H1 (cell line): ENCODE results near the gene E2F1. TPM values are rescaled to one million over a fixed set of nuclear protein-coding genes. Genes with fewer than 3 reads are reported as not detected.

Experiments
- CTCF ChIA-PET: fragments of 300-600 bp; sonication (Branson Sonifier 250); formaldehyde crosslinking; loops from one replicate; lab custom pipeline; 2021; ENCODE audit not compliant: partially characterized antibody; lab: Charles Lee
- POLR2A ChIA-PET: fragments of 300-600 bp; sonication (Branson Sonifier 250); formaldehyde crosslinking; loops from one replicate; lab custom pipeline; 2021; ENCODE audit warnings: inconsistent platforms; ENCODE audit not compliant: partially characterized antibody; lab: Charles Lee
- DNase-seq, 2 experiments: peaks; one replicate each; pipeline versions ENCODE4 v3.0.0 to v3.0.0-alpha.2; 2010 to 2022; ENCODE audit warnings: low spot score in 2 of 2, low read depth in 1 of 2, mixed read lengths in 1 of 2
- FAIRE-seq: peaks from 2 replicates; lab custom pipeline; 2011; peaks lifted over from hg19 to GRCh38; lab: Jason Lieb, UNC
- H2AFZ ChIP-seq: 2 replicates; pipeline ENCODE4 v1.8.1; 2012; ENCODE audit warnings: low read length, inconsistent platforms
- H2AK5ac ChIP-seq: 2 replicates; pipeline ENCODE4 v1.6.1; 2013; ENCODE audit warnings: low read depth, low read length
- H2BK120ac ChIP-seq: replicated peaks from 2 replicates; pipeline ENCODE3; 2013; ENCODE audit warnings: low read depth, low read length, inconsistent platforms
- H2BK12ac ChIP-seq: 2 replicates; pipeline ENCODE4 v1.6.1; 2013; ENCODE audit warnings: low read depth, low read length
- H2BK15ac ChIP-seq: 2 replicates; pipeline ENCODE4 v1.6.1; 2013; ENCODE audit warnings: low read length
- H2BK20ac ChIP-seq: 2 replicates; pipeline ENCODE4 v1.6.1; 2013; ENCODE audit warnings: low read length
- H2BK5ac ChIP-seq: 2 replicates; pipeline ENCODE4 v1.6.1; 2013; ENCODE audit warnings: low read depth, low read length
- H3K14ac ChIP-seq: 2 replicates; pipeline ENCODE4 v1.6.1; 2013; ENCODE audit warnings: inconsistent platforms; ENCODE audit not compliant: insufficient read length
- H3K18ac ChIP-seq: 2 replicates; pipeline ENCODE4 v1.6.1; 2013; ENCODE audit warnings: low read length; ENCODE audit errors: extremely low read depth
- H3K23ac ChIP-seq: 2 replicates; pipeline ENCODE4 v1.6.1; 2013; ENCODE audit warnings: inconsistent platforms; ENCODE audit not compliant: insufficient read length
- H3K23me2 ChIP-seq: 2 replicates; pipeline ENCODE4 v1.6.1; 2013; ENCODE audit warnings: low read depth, low read length
- H3K27ac ChIP-seq: 2 replicates; pipeline ENCODE4 v1.6.1; 2011; ENCODE audit warnings: low read depth, low read length, inconsistent platforms
- H3K27me3 ChIP-seq, 4 experiments: replicated peaks in 1 of 4; 1 replicate in 1 of 4; 2 replicates in 3 of 4; pipeline versions ENCODE4 v1.6.1 to v1.8.1; 2011 to 2013; ENCODE audit warnings: low read length in 3 of 4, mild to moderate bottlenecking in 3 of 4, inconsistent platforms in 2 of 4, mixed read lengths in 2 of 4, moderate library complexity in 1 of 4; ENCODE audit not compliant: control insufficient read depth in 3 of 4, insufficient read depth in 3 of 4; ENCODE audit errors: extremely low read depth in 1 of 4
- H3K36me3 ChIP-seq, 4 experiments: 2 replicates each; pipeline versions ENCODE4 v1.6.1 to v1.8.1; 2011 to 2013; ENCODE audit warnings: mild to moderate bottlenecking in 4 of 4, low read length in 3 of 4, moderate library complexity in 2 of 4, control low read depth in 1 of 4, inconsistent platforms in 1 of 4; ENCODE audit not compliant: insufficient read depth in 4 of 4, control insufficient read depth in 2 of 4
- H3K4ac ChIP-seq: replicated peaks from 2 replicates; pipeline ENCODE3; 2013; ENCODE audit warnings: low read length, low read depth, mixed read lengths, inconsistent platforms; ENCODE audit not compliant: insufficient read length
- H3K4me1 ChIP-seq, 4 experiments: replicated peaks in 1 of 4; 1 replicate in 1 of 4; 2 replicates in 3 of 4; pipeline versions ENCODE4 v1.6.1 to v1.8.1; 2011 to 2013; ENCODE audit warnings: low read length in 3 of 4, inconsistent platforms in 2 of 4, mixed read lengths in 1 of 4; ENCODE audit not compliant: insufficient read depth in 4 of 4, control insufficient read depth in 3 of 4
- H3K4me2 ChIP-seq, 2 experiments: 2 replicates each; pipeline versions ENCODE4 v1.6.1 to v1.8.1; 2011 to 2013; ENCODE audit warnings: low read depth in 2 of 2, low read length in 2 of 2, control low read depth in 1 of 2, inconsistent platforms in 1 of 2, mild to moderate bottlenecking in 1 of 2; ENCODE audit not compliant: insufficient read depth in 1 of 2
- H3K4me3 ChIP-seq, 4 experiments: fragments of 200-600, 300-600 bp in 1 of 4; sonication (generic), shearing (Covaris generic), sonication (Bioruptor Twin) in 1 of 4; 2 replicates each; pipeline versions ENCODE4 v1.5.1 to v1.8.1; 2011 to 2016; ENCODE audit warnings: low read length in 4 of 4, low read depth in 3 of 4, control low read depth in 2 of 4, inconsistent platforms in 2 of 4, mild to moderate bottlenecking in 2 of 4, mixed read lengths in 1 of 4, moderate library complexity in 1 of 4; ENCODE audit not compliant: insufficient read depth in 2 of 4; ENCODE audit errors: extremely low read depth in 1 of 4
- H3K56ac ChIP-seq: replicated peaks from 2 replicates; pipeline ENCODE3; 2013; ENCODE audit warnings: low read depth, mild to moderate bottlenecking, mixed read lengths, low read length, inconsistent platforms; ENCODE audit not compliant: insufficient read length
- H3K79me1 ChIP-seq: 2 replicates; pipeline ENCODE4 v1.6.1; 2013; ENCODE audit warnings: low read depth, low read length, control low read depth
- H3K79me2 ChIP-seq, 2 experiments: 2 replicates each; pipeline versions ENCODE4 v1.6.1 to v1.8.1; 2012 to 2013; ENCODE audit warnings: low read length in 2 of 2, mild to moderate bottlenecking in 2 of 2, inconsistent platforms in 1 of 2; ENCODE audit not compliant: insufficient read depth in 2 of 2, control insufficient read depth in 1 of 2
- H3K9ac ChIP-seq, 4 experiments: replicated peaks in 1 of 4; 1 replicate in 1 of 4; 2 replicates in 3 of 4; pipeline versions ENCODE4 v1.6.1 to v1.8.1; 2011 to 2013; ENCODE audit warnings: low read depth in 3 of 4, low read length in 3 of 4, control low read depth in 2 of 4, mild to moderate bottlenecking in 2 of 4, moderate library complexity in 2 of 4, inconsistent platforms in 1 of 4; ENCODE audit errors: extremely low read depth in 1 of 4
- H3K9me3 ChIP-seq, 2 experiments: 2 replicates each; pipeline versions ENCODE4 v1.6.1 to v1.8.1; 2012 to 2013; ENCODE audit warnings: mild to moderate bottlenecking in 2 of 2, moderate library complexity in 2 of 2, control low read depth in 1 of 2, inconsistent platforms in 1 of 2, low read depth in 1 of 2, low read length in 1 of 2, mixed read lengths in 1 of 2; ENCODE audit not compliant: insufficient read depth in 2 of 2
- H4K20me1 ChIP-seq, 2 experiments: replicated peaks in 1 of 2; 2 replicates each; pipeline versions ENCODE3 to v1.8.1; 2011 to 2013; ENCODE audit warnings: inconsistent platforms in 2 of 2, low read length in 2 of 2, mild to moderate bottlenecking in 1 of 2; ENCODE audit not compliant: insufficient read depth in 2 of 2, control insufficient read depth in 1 of 2
- H4K5ac ChIP-seq: 2 replicates; pipeline ENCODE4 v1.6.1; 2013; ENCODE audit warnings: low read length, low read depth, mixed read lengths, inconsistent platforms; ENCODE audit not compliant: insufficient read length
- H4K8ac ChIP-seq: 2 replicates; pipeline ENCODE4 v1.8.0; 2013; ENCODE audit warnings: mild to moderate bottlenecking, moderate library complexity, low read length, inconsistent platforms; ENCODE audit not compliant: insufficient read depth; ENCODE audit errors: extremely low read depth
- H4K91ac ChIP-seq: replicated peaks from 2 replicates; pipeline ENCODE3; 2013; ENCODE audit warnings: low read length, mixed read lengths, inconsistent platforms; ENCODE audit not compliant: insufficient read length
- CREB1 ChIP-seq: IDR thresholded peaks from 2 replicates; pipeline ENCODE4 v1.6.1; 2012; ENCODE audit warnings: inconsistent platforms
- JUN ChIP-seq: IDR thresholded peaks from 2 replicates; pipeline ENCODE4 v1.6.1; 2011; ENCODE audit warnings: low read depth, mild to moderate bottlenecking, improper control_type of control experiment, low read length
- POLR2A ChIP-seq, 2 experiments: IDR thresholded peaks; 1 replicate in 1 of 2; 2 replicates in 1 of 2; pipeline ENCODE4 v1.6.1; 2011; ENCODE audit warnings: low read depth in 2 of 2, low read length in 2 of 2, mild to moderate bottlenecking in 2 of 2; ENCODE audit errors: control extremely low read depth in 1 of 2
- SIX5 ChIP-seq: IDR thresholded peaks from 2 replicates; pipeline ENCODE4 v1.6.1; 2011; ENCODE audit warnings: mild to moderate bottlenecking, low read depth, low read length
- SP2 ChIP-seq: IDR thresholded peaks from 2 replicates; pipeline ENCODE4 v1.6.1; 2012; ENCODE audit warnings: mild to moderate bottlenecking, low read length, inconsistent platforms
- WGBS, 2 experiments: shearing (Covaris generic) in 1 of 2; methylation state at CpG; one replicate each; pipeline versions ENCODE4 v1.1.6 to v1.1.7; 2013 to 2015; ENCODE audit warnings: low lambda C conversion rate in 2 of 2, mixed read lengths in 2 of 2, inconsistent platforms in 1 of 2, low coverage in 1 of 2, missing lambda C conversion rate in 1 of 2; ENCODE audit not compliant: insufficient replicate concordance in 2 of 2, insufficient coverage in 1 of 2, insufficient read length in 1 of 2; ENCODE audit errors: extremely low coverage in 1 of 2, missing lambda C conversion rate in 1 of 2; 5-methylcytosine and 5-hydroxymethylcytosine counted together
- polyA plus RNA-seq, 7 experiments: library from polyadenylated mRNA; depleted of rRNA in 3 of 7; stranded (reverse) in 5 of 7; unstranded in 2 of 7; fragments of >200 nt in 5 of 7; fragments of 200-250 nt in 2 of 7; gene quantifications; 1 replicate in 5 of 7; 2 replicates in 1 of 7; 4 replicates in 1 of 7; pipeline versions ENCODE4 v1.2.1 to v1.2.3, GENCODE V29; 2011 to 2013; ENCODE audit warnings: missing spikeins in 2 of 7, mixed read lengths in 2 of 7
- total RNA-seq: library from RNA; stranded (reverse); fragmentation: NEBNext Ultra II Directional; extraction: Animal tissue kit (Norgen Biotek cat#: 25700); gene quantifications from 2 replicates; pipeline ENCODE4 v1.2.1, GENCODE V29; 2021

Gene E2F1
- total and polyA plus RNA-seq, 2 of the 8 experiments (the other 6 are each of a cell fraction or from before 2014, with no cell fraction given), result 33.4 to 35.8 TPM

DNA sequence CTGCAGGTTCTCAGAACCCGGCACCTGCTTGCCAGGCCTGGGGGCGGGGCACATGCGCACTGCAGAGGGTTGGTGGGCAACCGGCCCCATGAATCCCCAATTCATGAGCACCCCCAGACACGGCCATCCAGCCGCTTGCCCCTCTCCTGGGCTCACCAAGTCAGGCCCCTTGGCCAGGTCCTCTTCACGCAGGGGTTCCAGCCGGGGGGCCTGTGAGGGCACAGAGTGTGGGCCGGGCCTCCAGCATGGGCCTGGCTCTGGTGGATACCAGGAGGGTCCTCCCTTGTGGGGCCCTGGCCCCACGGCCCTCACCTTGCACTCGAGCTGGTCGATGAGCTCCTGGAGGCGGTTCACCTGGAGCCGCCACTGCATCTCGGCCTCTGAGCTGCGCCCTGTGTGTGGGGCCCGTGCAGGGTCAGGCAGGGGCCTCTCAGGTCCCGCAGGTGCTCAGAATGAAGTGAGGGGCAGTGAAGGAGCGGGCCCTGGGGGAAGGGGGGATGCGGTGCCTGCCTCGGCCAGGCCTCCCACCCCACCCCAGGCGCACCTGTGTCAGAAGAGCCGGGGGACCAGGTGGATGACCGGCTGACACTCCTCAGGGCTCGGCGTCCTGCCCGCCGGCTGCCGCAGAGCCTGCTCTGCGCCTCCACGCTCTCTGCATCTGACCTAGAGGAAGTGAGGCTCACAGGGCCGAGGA is 26.7 kb downstream of the E2F1 start:
- Histone ChIP-seq H3K23ac (no peak overlapping the region), H3K27me3 (no peaks in the 10 kb centered on the region), H2BK5ac (no peak overlapping the region), H3K27ac (no peak overlapping the region), H3K36me3 (peaks cover 0 to 11% (median 0%) of the 10 kb centered on the region in 4 experiments; a peak in 2 of 8 replicates), H3K4me2 (no peak overlapping the region), H2BK120ac (no peak overlapping the region), H4K20me1 (peaks cover 0 to 8% of the 10 kb centered on the region in 2 experiments), H2BK20ac (no peak overlapping the region), H3K79me2 (no peaks in the 10 kb centered on the region), H3K14ac (no peak overlapping the region), H3K23me2 (peaks cover 11% of the 10 kb centered on the region; the same call in 1 of the 2 replicates), H3K4ac (no peak overlapping the region), H2AK5ac (no peak overlapping the region), H4K5ac (no peak overlapping the region), H3K4me3 (no peak overlapping the region), H2AFZ (no peak overlapping the region), H3K56ac (no peak overlapping the region), H3K9me3 (no peaks in the 10 kb centered on the region), H4K8ac (no peak overlapping the region), H3K9ac (no peak overlapping the region), H3K79me1 (no peaks in the 10 kb centered on the region), H2BK12ac (no peak overlapping the region), H4K91ac (no peak overlapping the region), H3K18ac (no peak overlapping the region), H2BK15ac (no peak overlapping the region), H3K4me1 (peaks cover 0 to 9% (median 6%) of the 10 kb centered on the region in 4 experiments; a peak in 4 of 7 replicates)
- no peak for DNase-seq
- CTCF ChIA-PET, result interaction anchor here (5.0 kb wide), 1 partner anchor 9 kb away, joined by 31 read pairs; the partner anchor contains the start of gene ACTL10
- 96% methylated on average over 32 of the region's 32 CpGs; no CpG with 5 or more reads in 1 of the 2 experiments for WGBS, 2 experiments
- FAIRE-seq, result no peak
- POLR2A ChIA-PET, result interaction anchor here (17.9 kb wide), 1 partner anchor 20 kb away, joined by 245 read pairs; the partner anchor contains the start of gene NECAB3
- TF ChIP-seq SP2 (no peak), CREB1 (no peak), JUN (no peak), POLR2A (IDR thresholded peaks at IDR 0.05; ENCODE audit: control extremely low read depth in 1 of 2, low read depth in 2 of 2, low read length in 2 of 2) (no peak), SIX5 (no peak)
